ENCODE measurements around the gene RALGAPA1.
"Not testable (repeated sequence)": the region's sequence is repeated elsewhere in the genome, so short reads cannot be mapped to it uniquely, and the experiment has no call there.

The RALGAPA1 gene

GRCh38 chr14:35761922-35762321 is 47.2 kb downstream of the RALGAPA1 start:
- no peak for DNase-seq (ENCODE audit: low read depth)

GRCh38 chr14:35760143-35760542 is 49.0 kb downstream of the RALGAPA1 start:
- DNase-seq (ENCODE audit: low read depth) = no peak

- DNase-seq (ENCODE audit: low read depth) = no peak
Observed at GRCh38 chr14:35758523-35759129, 50.5 kb downstream of the RALGAPA1 start.

- no peak for DNase-seq (ENCODE audit: low read depth)
Observed at GRCh38 chr14:35754671-35755070, 54.4 kb downstream of the RALGAPA1 start.

- no peak for DNase-seq (ENCODE audit: low read depth)
Observed at GRCh38 chr14:35752380-35752779, 56.7 kb downstream of the RALGAPA1 start.

GRCh38 chr14:35750202-35750904 is 58.7 kb downstream of the RALGAPA1 start:
- no peak for DNase-seq (ENCODE audit: low read depth)

- no peak for DNase-seq (ENCODE audit: low read depth)
Observed at GRCh38 chr14:35747379-35747778, 61.7 kb downstream of the RALGAPA1 start.

- no peak for DNase-seq (ENCODE audit: low read depth)
Observed at GRCh38 chr14:35742442-35742841, 66.7 kb downstream of the RALGAPA1 start.

- DNase-seq (ENCODE audit: low read depth) = no peak
Observed at GRCh38 chr14:35742032-35742371, 67.1 kb downstream of the RALGAPA1 start.

- DNase-seq (ENCODE audit: low read depth) = no peak
Observed at GRCh38 chr14:35741345-35742031, 67.6 kb downstream of the RALGAPA1 start.

GRCh38 chr14:35740215-35740614 is 68.9 kb downstream of the RALGAPA1 start:
- DNase-seq (ENCODE audit: low read depth) = no peak

- DNase-seq (ENCODE audit: low read depth) = not testable (repeated sequence)
Observed at GRCh38 chr14:35735163-35735562, 73.9 kb downstream of the RALGAPA1 start.

- not testable (repeated sequence) for DNase-seq (ENCODE audit: low read depth)
Observed at GRCh38 chr14:35733510-35733909, 75.6 kb downstream of the RALGAPA1 start.

GRCh38 chr14:35730871-35731270 is 78.2 kb downstream of the RALGAPA1 start:
- no peak for DNase-seq (ENCODE audit: low read depth)

- no peak for DNase-seq (ENCODE audit: low read depth)
Observed at GRCh38 chr14:35727764-35728163, 81.3 kb downstream of the RALGAPA1 start.

- no peak for DNase-seq (ENCODE audit: low read depth)
Observed at GRCh38 chr14:35725930-35726329, 83.2 kb downstream of the RALGAPA1 start.

- no peak for DNase-seq (ENCODE audit: low read depth)
Observed at GRCh38 chr14:35715079-35715478, 94.0 kb downstream of the RALGAPA1 start.

- no peak for DNase-seq (ENCODE audit: low read depth)
Observed at GRCh38 chr14:35712466-35712865, 96.6 kb downstream of the RALGAPA1 start.

GRCh38 chr14:35708062-35708461 is 101.0 kb downstream of the RALGAPA1 start:
- DNase-seq (ENCODE audit: low read depth) = no peak

GRCh38 chr14:35705636-35706035 is 103.5 kb downstream of the RALGAPA1 start:
- no peak for DNase-seq (ENCODE audit: low read depth)

GRCh38 chr14:35704793-35705493 is 104.2 kb downstream of the RALGAPA1 start:
- DNase-seq (ENCODE audit: low read depth) = no peak

GRCh38 chr14:35701531-35701930 is 107.6 kb downstream of the RALGAPA1 start:
- DNase-seq (ENCODE audit: low read depth) = no peak
